GM12892 (cell line): ENCODE measurements around the gene PPP2R3B.
A peak's percentile ranks its signal among the peaks of the same experiment; 100 is the strongest.
"Not testable (repeated sequence)": the region's sequence is repeated elsewhere in the genome, so short reads cannot be mapped to it uniquely, and the experiment has no call there.

Experiments
- DNase-seq: peaks from one replicate; pipeline ENCODE4 v3.0.0; 2011; ENCODE audit not compliant: insufficient read length
- FAIRE-seq: peaks from 2 replicates; lab custom pipeline; 2011; peaks lifted over from hg19 to GRCh38; lab: Jason Lieb, UNC
- POLR2A ChIP-seq: IDR thresholded peaks from 2 replicates; pipeline ENCODE4 v1.6.1; 2011; ENCODE audit warnings: low read depth, low read length, control low read depth
- POLR2AphosphoS5 ChIP-seq: IDR thresholded peaks from 2 replicates; pipeline ENCODE4 v1.6.1; 2011; ENCODE audit warnings: low read depth, low read length, control low read depth
- TAF1 ChIP-seq: IDR thresholded peaks from 2 replicates; pipeline ENCODE4 v1.6.1; 2011; ENCODE audit warnings: low read depth, mild to moderate bottlenecking, control low read depth, low read length, borderline replicate concordance

PPP2R3B gene

DNA sequence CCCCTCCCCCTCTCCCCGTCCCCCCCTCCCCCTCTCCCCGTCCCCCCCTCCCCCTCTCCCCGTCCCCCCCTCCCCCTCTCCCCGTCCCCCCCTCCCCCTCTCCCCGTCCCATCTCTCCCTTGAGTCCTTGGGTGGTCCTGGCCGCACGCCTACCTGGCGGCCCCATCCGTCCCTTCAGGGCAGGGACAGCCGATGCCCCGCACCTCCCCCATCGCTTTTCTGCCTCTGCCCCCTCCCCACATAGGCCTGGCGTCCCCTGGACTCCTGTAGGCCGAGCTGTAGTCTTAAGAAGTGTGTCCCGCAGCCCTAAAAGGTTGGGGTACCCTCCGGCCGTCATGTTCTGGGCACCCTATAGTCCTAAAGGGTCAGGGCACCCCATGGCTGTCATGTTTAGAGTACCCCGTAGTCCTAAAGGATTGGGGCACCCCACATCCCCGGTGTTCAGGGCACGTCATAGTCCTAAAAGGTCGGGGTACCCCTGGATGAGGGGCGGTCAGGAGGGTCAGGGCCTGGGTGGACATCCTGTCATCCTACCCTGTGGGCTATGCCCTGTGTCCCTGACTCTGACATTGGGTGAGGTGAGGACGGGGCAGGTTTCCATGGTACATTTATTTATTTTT lies 57.3 kb downstream of the PPP2R3B start:
- DNase-seq: no peak
- no peak for FAIRE-seq
- no peak for TF ChIP-seq TAF1
- no peak for TF ChIP-seq POLR2A
- TF ChIP-seq POLR2AphosphoS5: no peak

GRCh38 chrX:327660-328126 lies 59.0 kb downstream of the PPP2R3B start:
- FAIRE-seq (no peak), DNase-seq (no peak)
- TF ChIP-seq POLR2AphosphoS5 (no peak), POLR2A (no peak), TAF1 (no peak)

DNA sequence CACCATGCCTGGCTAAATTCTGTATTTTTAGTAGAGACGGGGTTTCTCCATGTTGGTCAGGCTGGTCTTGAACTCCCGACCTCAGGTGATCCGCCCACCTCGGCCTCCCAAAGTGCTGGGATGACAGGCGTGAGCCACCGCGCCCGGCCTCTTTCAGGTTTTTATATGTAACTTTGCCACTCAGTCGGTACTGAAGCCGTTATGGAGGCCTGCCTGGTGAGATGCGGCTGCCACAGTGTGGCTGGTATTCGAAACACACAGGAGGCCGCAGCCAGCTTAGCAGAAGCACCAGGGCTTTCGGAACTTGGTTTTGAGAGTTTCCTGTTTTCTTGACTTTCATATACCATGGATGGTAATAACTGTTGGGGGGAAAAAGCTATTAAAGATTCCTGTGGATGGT lies 62.0 kb downstream of the PPP2R3B start:
- FAIRE-seq, DNase-seq: not testable (repeated sequence)

DNA sequence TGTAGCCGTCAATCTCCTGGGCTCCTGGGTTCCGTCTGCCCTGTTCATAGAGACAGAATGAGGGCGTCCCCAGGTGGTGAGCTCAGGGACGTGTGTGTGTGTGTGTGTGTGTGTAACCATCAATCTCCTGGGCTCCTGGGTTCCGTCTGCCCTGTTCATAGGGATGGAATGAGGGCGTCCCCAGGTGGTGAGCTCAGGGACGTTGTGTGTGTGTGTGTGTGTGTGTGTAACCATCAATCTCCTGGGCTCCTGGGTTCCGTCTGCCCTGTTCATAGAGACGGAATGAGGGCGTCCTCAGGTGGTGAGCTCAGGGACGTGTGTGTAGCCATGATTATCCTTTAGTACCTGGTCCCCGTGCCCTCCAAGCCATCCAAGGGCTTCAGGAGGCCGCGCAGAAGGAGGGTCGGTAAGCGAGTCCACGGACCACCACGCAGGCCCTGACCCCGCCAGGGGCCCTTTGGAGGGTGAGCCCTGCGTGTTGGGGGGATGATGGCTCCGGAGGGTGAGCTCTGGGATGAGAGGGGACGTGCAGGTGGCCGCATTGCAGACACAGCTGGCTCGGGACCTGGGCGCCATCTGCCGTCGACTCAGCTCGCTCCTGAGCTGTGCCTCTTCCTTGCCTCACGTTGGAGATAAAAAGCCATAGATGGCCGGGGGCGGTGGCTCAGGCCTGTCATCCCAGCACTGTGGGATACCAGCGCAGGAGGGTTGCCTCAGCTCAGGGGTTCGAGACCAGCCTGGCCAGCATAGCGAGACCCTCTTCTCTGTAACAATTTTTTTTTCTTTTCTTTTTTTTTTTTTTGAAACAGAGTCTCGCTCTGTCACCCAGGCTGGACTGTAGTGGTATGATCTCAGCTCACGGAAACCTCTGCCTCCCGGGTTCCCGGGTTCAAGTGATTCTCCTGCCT lies 62.7 kb downstream of the PPP2R3B start:
- FAIRE-seq (peak; percentile 100), DNase-seq (no peak)

GRCh38 chrX:320126-320783 lies 66.5 kb downstream of the PPP2R3B start:
- DNase-seq: no peak
- TF ChIP-seq TAF1 (no peak), POLR2A (no peak), POLR2AphosphoS5 (no peak)
- no peak for FAIRE-seq

More for the DNA sequence above, 62.7 kb downstream of the PPP2R3B start:
- TF ChIP-seq TAF1 (no peak), POLR2A (no peak), POLR2AphosphoS5 (no peak)

GRCh38 chrX:319579-320125 lies 67.1 kb downstream of the PPP2R3B start:
- TF ChIP-seq POLR2A (no peak), TAF1 (no peak), POLR2AphosphoS5 (no peak)
- FAIRE-seq: no peak
- DNase-seq: no peak

- DNase-seq: peak; percentile 91
- no peak for FAIRE-seq
- TF ChIP-seq POLR2A (peak; percentile 84), TAF1 (peak; percentile 7; the same call in 1 of the 2 replicates), POLR2AphosphoS5 (peak; percentile 84)
Observed at GRCh38 chrX:318739-319578, 67.7 kb downstream of the PPP2R3B start, which contains the start of gene GTPBP6. Gene GTPBP6 (minus strand): TSS chrX:318796. CDS start chrX:318787, 9 bp downstream.

- TF ChIP-seq POLR2AphosphoS5: peak; percentile 89
- peak; percentile 55; the same call in 1 of the 2 replicates for TF ChIP-seq TAF1
- peak; percentile 91 for TF ChIP-seq POLR2A
- DNase-seq (peak; percentile 85), FAIRE-seq (no peak)
Observed at GRCh38 chrX:318068-318738, 68.5 kb downstream of the PPP2R3B start.

- TF ChIP-seq TAF1 (no peak), POLR2AphosphoS5 (no peak), POLR2A (no peak)
- FAIRE-seq: no peak
Observed at GRCh38 chrX:317424-318067, 69.2 kb downstream of the PPP2R3B start.

More at GRCh38 chrX:317424-318067, 69.2 kb downstream of the PPP2R3B start:
- DNase-seq: peak; percentile 79
